ENCODE measurements around the gene SLC17A1.
"Not testable (repeated sequence)": the region's sequence is repeated elsewhere in the genome, so short reads cannot be mapped to it uniquely, and the experiment has no call there.

The SLC17A1 gene

DNA sequence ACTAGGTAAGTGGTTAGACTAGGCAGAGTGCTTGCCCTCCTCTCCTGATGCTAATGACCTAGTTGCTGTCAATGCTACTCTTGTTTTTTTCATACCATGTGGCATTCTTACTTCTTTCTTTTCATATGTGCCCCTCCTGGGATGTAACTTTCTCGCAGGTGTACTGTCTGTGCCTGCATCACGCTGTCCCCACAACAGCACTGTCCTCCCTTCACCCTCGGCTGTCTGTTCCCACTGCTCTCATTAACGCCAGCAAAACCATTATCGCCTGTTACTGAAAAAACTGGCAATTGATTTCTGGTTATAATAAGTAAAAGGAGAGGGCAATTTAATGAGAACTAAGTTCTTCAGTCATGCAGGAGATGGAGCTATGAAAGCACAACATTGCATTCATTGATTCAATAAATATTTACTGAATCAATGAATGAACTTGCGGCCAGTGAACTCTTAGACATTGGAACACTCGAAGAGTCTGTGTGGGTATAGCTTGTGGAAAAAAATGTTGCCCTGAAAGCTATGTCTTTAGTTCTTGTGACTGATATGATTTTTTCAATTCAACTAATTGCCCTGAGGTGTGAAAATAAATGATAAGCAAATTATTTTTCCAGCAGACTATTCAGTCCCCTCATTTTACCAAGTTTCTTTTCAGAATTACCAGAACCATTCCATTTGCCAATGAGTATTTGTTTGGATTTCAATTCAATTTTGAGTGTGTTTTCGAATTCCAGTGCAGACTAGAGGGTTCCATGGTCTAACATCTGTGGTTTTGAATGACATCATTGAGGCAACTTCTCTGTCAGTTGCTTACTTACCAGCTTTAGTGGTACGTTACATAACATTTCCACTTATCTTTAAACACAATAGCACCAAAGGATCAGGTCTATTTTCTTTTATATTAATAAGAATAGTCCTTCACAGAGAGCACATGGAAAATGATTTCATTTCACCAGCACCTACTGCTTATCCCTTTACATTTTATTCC lies 75.2 kb downstream of the SLC17A1 start:
- DNase-seq = no peak

DNA sequence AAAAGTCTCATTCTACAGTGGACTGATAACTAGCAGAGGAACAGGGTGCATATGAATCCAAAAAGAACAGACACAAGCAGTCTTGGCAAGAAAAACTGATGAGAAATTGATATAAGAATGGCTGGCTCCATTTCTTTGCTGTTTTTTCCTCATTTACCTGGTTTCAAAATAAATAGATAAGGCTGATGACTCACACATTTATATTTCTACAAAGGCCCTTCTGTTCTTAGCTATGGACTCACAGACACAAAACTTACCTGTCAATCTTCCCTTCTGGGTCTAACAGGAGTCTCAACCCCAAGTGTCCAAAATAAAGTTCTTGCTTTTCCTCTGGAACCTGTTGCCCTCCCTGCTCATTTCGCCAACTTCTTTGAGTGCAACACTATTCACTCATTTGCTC lies 76.4 kb downstream of the SLC17A1 start:
- no peak for DNase-seq

DNA sequence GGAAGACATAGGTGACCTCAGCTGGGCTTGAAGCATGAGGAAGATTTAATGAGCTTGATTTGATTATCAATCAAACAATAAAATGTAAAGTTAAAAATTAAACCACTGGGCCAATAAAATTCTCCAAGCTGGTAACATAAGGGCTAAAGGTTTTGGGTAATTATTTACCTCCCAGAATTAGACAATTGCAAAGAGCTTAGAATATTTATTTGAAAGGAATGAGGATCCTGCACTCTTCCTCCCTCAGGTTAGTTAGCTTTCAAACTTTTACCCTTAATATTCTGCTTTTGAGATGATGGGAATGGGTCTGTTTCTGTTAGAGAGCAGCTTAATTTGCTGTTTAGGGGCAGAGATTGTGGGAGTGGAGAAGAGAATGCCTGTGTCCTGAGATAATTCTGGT lies 77.3 kb downstream of the SLC17A1 start, which contains the start of gene SLC17A4:
TSS of gene SLC17A4 (plus strand) at position 208 of the 400 bp plus-strand sequence. CDS start 7,221 bp downstream, outside the sequence.
- DNase-seq = no peak

DNA sequence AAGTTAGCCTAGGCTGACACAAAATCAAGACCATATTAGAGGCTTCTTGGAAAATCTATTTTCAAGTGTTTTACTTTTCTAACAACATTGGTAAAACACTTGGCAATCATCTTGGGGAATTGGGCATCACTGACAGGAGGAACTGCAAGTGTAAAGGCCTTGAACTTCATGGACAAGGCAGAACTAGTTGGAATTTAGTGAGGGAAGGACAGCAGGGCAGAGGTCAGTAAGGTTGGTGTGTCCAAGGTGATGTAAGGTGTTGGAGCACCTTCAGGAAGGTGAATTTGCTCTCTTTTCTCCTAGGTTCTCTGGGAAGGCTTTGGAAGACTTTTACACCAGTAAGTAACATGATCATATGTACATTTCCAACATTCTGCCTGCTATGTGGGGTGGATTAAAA lies 78.8 kb downstream of the SLC17A1 start:
- DNase-seq = no peak

DNA sequence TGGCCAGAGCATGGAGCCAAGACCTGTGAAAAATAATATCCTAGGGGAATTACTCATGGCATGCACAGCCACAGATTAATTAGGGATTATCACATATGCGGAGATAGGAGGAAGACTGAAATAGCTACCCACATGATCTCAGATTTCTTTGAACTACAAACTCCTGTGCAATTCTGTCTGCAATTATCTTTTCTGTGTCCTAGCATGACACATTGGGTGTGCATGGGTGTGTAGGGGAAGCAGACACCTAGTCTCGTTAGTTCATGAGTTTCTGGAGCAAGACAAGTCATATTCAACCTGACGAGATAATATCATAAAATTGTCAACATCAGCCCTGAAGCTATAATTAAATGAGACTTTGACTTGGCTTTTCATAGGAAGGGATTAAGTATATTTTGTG lies 80.9 kb downstream of the SLC17A1 start:
- DNase-seq = no peak

DNA sequence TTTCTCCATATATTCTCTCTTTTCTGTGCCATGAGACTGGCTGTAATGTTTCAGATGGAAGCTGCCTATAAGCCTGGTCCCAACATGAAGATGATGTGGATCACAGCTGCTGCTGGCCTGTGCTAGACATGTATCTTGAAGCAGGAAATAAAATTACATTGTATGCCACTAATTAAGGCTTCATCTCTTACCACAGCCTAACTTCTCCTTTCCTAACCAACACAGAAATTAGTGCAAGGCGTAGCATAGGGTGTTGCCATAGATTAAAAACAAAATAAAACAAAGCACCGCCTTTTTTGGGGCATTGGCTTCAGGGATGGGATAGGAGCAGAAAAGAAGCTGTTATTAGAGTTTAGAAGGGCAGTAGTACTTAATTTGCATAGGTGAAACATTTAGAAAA lies 82.0 kb downstream of the SLC17A1 start:
- DNase-seq = no peak

GRCh38 chr6:25748601-25749517 lies 83.0 kb downstream of the SLC17A1 start:
- not testable (repeated sequence) for DNase-seq

- DNase-seq = no peak
Measured at GRCh38 chr6:25748049-25748448, 83.8 kb downstream of the SLC17A1 start.

- no peak for DNase-seq
Measured at GRCh38 chr6:25747477-25747876, 84.4 kb downstream of the SLC17A1 start.

DNA sequence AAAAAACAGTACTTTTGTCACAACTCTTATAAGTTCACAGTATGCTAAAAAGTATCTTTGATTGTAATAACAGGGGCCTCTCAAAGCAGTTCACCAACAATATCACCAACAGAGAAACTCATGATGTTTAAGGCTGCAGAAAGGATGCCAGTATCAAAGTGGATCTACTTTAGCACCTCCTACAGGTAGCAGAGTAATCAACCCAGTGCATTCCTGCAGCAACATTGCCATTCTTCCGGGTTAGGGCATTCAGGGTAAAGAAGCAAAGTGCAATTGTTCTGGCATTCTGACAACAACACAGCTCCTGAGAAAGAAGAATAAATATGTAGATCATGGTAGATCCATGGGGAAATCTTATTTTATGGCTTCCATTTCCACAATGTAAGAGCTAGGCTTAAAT lies 84.9 kb downstream of the SLC17A1 start:
- no peak for DNase-seq

DNA sequence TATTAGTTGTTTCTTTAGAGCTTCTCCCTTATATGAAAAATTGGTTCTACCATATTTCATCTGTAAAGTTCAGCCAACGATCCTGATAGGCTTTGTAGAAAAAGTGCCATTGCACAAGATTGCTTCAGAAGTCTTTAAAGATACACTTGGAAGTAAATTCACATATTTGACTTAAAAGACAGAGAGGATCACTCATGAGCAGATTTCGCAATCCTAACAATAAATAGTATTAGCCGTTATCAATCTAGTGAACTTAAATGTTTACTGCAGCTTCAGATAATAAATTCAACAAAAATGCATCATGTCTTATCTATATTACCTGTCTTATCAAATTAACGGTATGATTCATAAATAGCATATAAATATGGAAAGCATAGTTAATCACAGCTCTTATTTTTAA lies 86.0 kb downstream of the SLC17A1 start:
- no peak for DNase-seq

DNA sequence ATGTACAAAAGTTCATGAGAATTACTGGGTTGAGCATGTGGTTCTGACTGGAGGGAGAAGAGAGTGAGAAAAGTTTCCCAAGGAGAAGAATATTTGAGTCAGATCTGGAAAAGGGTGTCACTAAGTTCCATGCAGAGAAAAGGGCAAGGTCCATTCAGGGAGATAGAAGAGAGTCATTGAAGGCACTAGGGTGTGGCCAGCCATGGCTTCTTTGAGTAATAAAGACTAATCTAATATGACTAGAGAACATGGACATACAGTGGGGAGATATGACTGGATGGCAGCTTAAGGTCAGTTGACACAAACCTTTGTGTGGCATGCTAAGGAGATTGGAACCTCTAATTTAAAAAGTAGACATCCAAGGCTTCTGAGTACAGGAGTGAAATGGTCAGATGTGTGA lies 88.0 kb downstream of the SLC17A1 start:
- no peak for DNase-seq

DNA sequence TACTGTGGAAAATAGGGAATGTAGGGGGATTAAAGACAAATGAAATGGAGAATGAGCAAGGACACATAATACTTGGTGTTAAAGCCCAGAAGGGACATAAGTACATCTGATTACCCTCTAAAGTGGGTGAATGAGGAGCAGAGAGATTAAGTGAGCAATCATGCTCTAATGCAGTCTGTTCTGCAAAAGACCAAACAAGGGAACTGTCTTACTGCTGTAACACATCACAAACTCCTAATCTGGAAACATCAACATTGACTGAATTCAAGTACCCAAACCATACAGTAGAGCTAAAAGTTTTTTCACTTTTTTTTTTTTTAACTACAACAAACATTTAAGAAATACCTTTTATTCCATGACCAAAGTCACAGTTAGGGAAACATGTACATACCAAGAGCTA lies 96.6 kb downstream of the SLC17A1 start:
- DNase-seq = no peak

All from NCI-H446 treated with DMSO at 0.1 percent for 48 hours (cell line).